Peyer's patch (tissue), 4 donors: ENCODE results near the gene CASQ1. TPM values are rescaled to one million over a fixed set of nuclear protein-coding genes. Genes with fewer than 3 reads are reported as not detected.

Experiments used
- DNase-seq, 3 donors: peaks; one replicate each; pipeline ENCODE4 v3.0.0-alpha.2; 2017 to 2019
- H3K27ac ChIP-seq, 4 donors: fragments of 200-600 bp; sonication (generic); one replicate each; pipeline ENCODE4 v1.5.1; 2016 to 2019
- H3K27me3 ChIP-seq, 2 donors: fragments of 200-600 bp; sonication (generic); one replicate each; pipeline ENCODE4 v1.5.1; 2019
- H3K36me3 ChIP-seq, 3 donors: fragments of 200-600 bp; sonication (generic); one replicate each; pipeline ENCODE4 v1.5.1; 2016 to 2019
- H3K4me1 ChIP-seq, 4 donors: fragments of 200-600 bp; sonication (generic); one replicate each; pipeline ENCODE4 v1.5.1; 2016 to 2019
- H3K4me3 ChIP-seq, 4 donors: fragments of 200-600 bp; sonication (generic); 1 replicate in 3 of 4; 2 replicates in 1 of 4; pipeline ENCODE4 v1.5.1; 2016 to 2019; ENCODE audit warnings: mild to moderate bottlenecking in 1 of 4
- H3K9me3 ChIP-seq, 4 donors: fragments of 200-600 bp; sonication (generic); one replicate each; pipeline ENCODE4 v1.5.1; 2016 to 2019; ENCODE audit warnings: mild to moderate bottlenecking in 1 of 4
- CTCF ChIP-seq, 6 experiments: fragments of 450-650 bp in 4 of 6; fragments of 200-600 bp in 2 of 6; sonication (generic) in 1 of 6; IDR thresholded peaks; one replicate each; pipeline ENCODE4 v1.5.1; 2017 to 2019; ENCODE audit warnings: antibody characterized with exemption in 6 of 6, mild to moderate bottlenecking in 3 of 6, moderate library complexity in 1 of 6
- POLR2A ChIP-seq, 2 donors: fragments of 450-650 bp; IDR thresholded peaks; one replicate each; pipeline ENCODE4 v1.5.1; 2017; ENCODE audit warnings: antibody characterized with exemption in 2 of 2, mild to moderate bottlenecking in 2 of 2, moderate library complexity in 2 of 2
- total RNA-seq, 4 donors: library from RNA; depleted of rRNA; stranded (reverse); fragments of >200 nt; gene quantifications; one replicate each; pipeline ENCODE4 v1.1.0, GENCODE V29; 2016

Gene CASQ1
- total RNA-seq, 4 donors from 2014 or later, result 2.6 TPM; not detected in 3

- no peak for TF ChIP-seq POLR2A (IDR thresholded peaks at IDR 0.05)
- no peak for TF ChIP-seq CTCF (IDR thresholded peaks at IDR 0.05)
- no peak for DNase-seq
- Histone ChIP-seq H3K27ac (no peak overlapping the region), H3K4me3 (no peak overlapping the region), H3K4me1 (no peaks in the 10 kb centered on the region), H3K9me3 (no peaks in the 10 kb centered on the region), H3K27me3 (no peaks in the 10 kb centered on the region), H3K36me3 (no peaks in the 10 kb centered on the region)
These were observed 22.4 kb upstream of the CASQ1 start for GRCh38 chr1:160168016-160168415.

- H3K4me1 ChIP-seq, result no peaks in the 10 kb centered on the region
- no peaks in the 10 kb centered on the region for H3K9me3 ChIP-seq
- H3K27ac ChIP-seq, result no peak overlapping the region
- TF ChIP-seq POLR2A (IDR thresholded peaks at IDR 0.05), result no peak
- TF ChIP-seq CTCF (IDR thresholded peaks at IDR 0.05), result no peak
- no peaks in the 10 kb centered on the region for H3K27me3 ChIP-seq
- DNase-seq, result no peak
- no peaks in the 10 kb centered on the region for H3K36me3 ChIP-seq
- no peak overlapping the region for H3K4me3 ChIP-seq
These were observed 21.6 kb upstream of the CASQ1 start for GRCh38 chr1:160168609-160169369.

GRCh38 chr1:160169553-160170399, 20.6 kb upstream of the CASQ1 start:
- DNase-seq, result peak in 1 of 3 donors; percentile 25
- H3K27ac ChIP-seq, result no peak overlapping the region
- no peaks in the 10 kb centered on the region for H3K27me3 ChIP-seq
- H3K36me3 ChIP-seq, result no peaks in the 10 kb centered on the region
- TF ChIP-seq CTCF (IDR thresholded peaks at IDR 0.05) (no peak), POLR2A (IDR thresholded peaks at IDR 0.05) (no peak)
- no peak overlapping the region for H3K4me3 ChIP-seq
- no peaks in the 10 kb centered on the region for H3K9me3 ChIP-seq
- H3K4me1 ChIP-seq, result no peaks in the 10 kb centered on the region

GRCh38 chr1:160171354-160171753, 19.0 kb upstream of the CASQ1 start:
- Histone ChIP-seq H3K27me3 (no peaks in the 10 kb centered on the region), H3K27ac (no peak overlapping the region), H3K4me1 (no peaks in the 10 kb centered on the region), H3K4me3 (no peak overlapping the region), H3K9me3 (no peaks in the 10 kb centered on the region), H3K36me3 (no peaks in the 10 kb centered on the region)
- no peak for DNase-seq
- TF ChIP-seq POLR2A (IDR thresholded peaks at IDR 0.05), result no peak
- TF ChIP-seq CTCF (IDR thresholded peaks at IDR 0.05), result no peak

GRCh38 chr1:160171980-160172379, 18.4 kb upstream of the CASQ1 start:
- no peaks in the 10 kb centered on the region for H3K27me3 ChIP-seq

More at GRCh38 chr1:160171980-160172379, 18.4 kb upstream of the CASQ1 start:
- no peak for DNase-seq
- H3K9me3 ChIP-seq, result no peaks in the 10 kb centered on the region
- H3K4me3 ChIP-seq, result no peak overlapping the region
- TF ChIP-seq POLR2A (IDR thresholded peaks at IDR 0.05) (no peak), CTCF (IDR thresholded peaks at IDR 0.05) (no peak)
- H3K27ac ChIP-seq, result no peak overlapping the region
- no peaks in the 10 kb centered on the region for H3K36me3 ChIP-seq
- no peaks in the 10 kb centered on the region for H3K4me1 ChIP-seq
